Liver (tissue), 9 donors: ENCODE data around the gene HCN1. TPM values are rescaled to one million over a fixed set of nuclear protein-coding genes. Genes with fewer than 3 reads are reported as not detected.

Experiments
- DNase-seq: peaks from one replicate; pipeline ENCODE4 v3.0.0-alpha.2; 2017; ENCODE audit warnings: low spot score
- H3K27ac ChIP-seq, 2 donors: one replicate each; pipeline ENCODE4 v1.7.0; 2013; ENCODE audit warnings: inconsistent platforms in 2 of 2, low read length in 2 of 2, control low read depth in 1 of 2, low read depth in 1 of 2, mild to moderate bottlenecking in 1 of 2
- H3K27me3 ChIP-seq, 4 donors: one replicate each; pipeline versions ENCODE4 v1.6.1 to v1.7.0; 2013; ENCODE audit warnings: low read length in 3 of 4, inconsistent platforms in 1 of 4, mild to moderate bottlenecking in 1 of 4, moderate library complexity in 1 of 4; ENCODE audit not compliant: control insufficient read depth in 4 of 4, insufficient read depth in 4 of 4
- H3K36me3 ChIP-seq, 4 donors: one replicate each; pipeline versions ENCODE4 v1.6.1 to v1.7.0; 2013; ENCODE audit warnings: low read length in 3 of 4, mild to moderate bottlenecking in 3 of 4, low read depth in 1 of 4, moderate library complexity in 1 of 4; ENCODE audit not compliant: control insufficient read depth in 4 of 4, insufficient read depth in 3 of 4
- H3K4me1 ChIP-seq, 4 donors: one replicate each; pipeline versions ENCODE4 v1.6.1 to v1.7.0; 2013; ENCODE audit warnings: low read length in 3 of 4, mild to moderate bottlenecking in 3 of 4, moderate library complexity in 1 of 4; ENCODE audit not compliant: control insufficient read depth in 4 of 4, insufficient read depth in 4 of 4
- H3K4me3 ChIP-seq, 3 donors: one replicate each; pipeline versions ENCODE4 v1.6.1 to v1.7.0; 2013; ENCODE audit warnings: low read length in 3 of 3, control low read depth in 1 of 3, low read depth in 1 of 3, mild to moderate bottlenecking in 1 of 3
- H3K9ac ChIP-seq, 2 donors: one replicate each; pipeline ENCODE4 v1.7.0; 2013; ENCODE audit warnings: low read length in 2 of 2, mild to moderate bottlenecking in 2 of 2, moderate library complexity in 2 of 2, control low read depth in 1 of 2, low read depth in 1 of 2
- H3K9me3 ChIP-seq, 4 donors: one replicate each; pipeline versions ENCODE4 v1.6.1 to v1.7.0; 2013; ENCODE audit warnings: low read length in 3 of 4; ENCODE audit not compliant: control insufficient read depth in 4 of 4
- EGR1 ChIP-seq, 2 donors: IDR thresholded peaks; 2 replicates each; pipeline ENCODE4 v1.6.1; 2016 to 2018; ENCODE audit warnings: antibody characterized with exemption in 2 of 2, low read depth in 2 of 2
- FOXA2 ChIP-seq: IDR thresholded peaks from 2 replicates; pipeline ENCODE4 v1.6.1; 2016; ENCODE audit warnings: antibody characterized with exemption
- GABPA ChIP-seq, 2 donors: IDR thresholded peaks in 1 of 2; conservative IDR thresholded peaks in 1 of 2; 2 replicates each; pipeline ENCODE4 v1.6.1; 2016; ENCODE audit warnings: antibody characterized with exemption in 2 of 2, mild to moderate bottlenecking in 1 of 2, moderate library complexity in 1 of 2
- JUND ChIP-seq, 2 donors: IDR thresholded peaks; 2 replicates each; pipeline ENCODE4 v1.6.1; 2016; ENCODE audit warnings: antibody characterized with exemption in 2 of 2
- RAD21 ChIP-seq, 2 donors: IDR thresholded peaks; 2 replicates each; pipeline ENCODE4 v1.6.1; 2016; ENCODE audit warnings: antibody characterized with exemption in 2 of 2, mild to moderate bottlenecking in 2 of 2
- RXRA ChIP-seq, 2 donors: IDR thresholded peaks; 2 replicates each; pipeline ENCODE4 v1.6.1; 2017 to 2018; ENCODE audit warnings: antibody characterized with exemption in 2 of 2, mild to moderate bottlenecking in 1 of 2
- TAF1 ChIP-seq: conservative IDR thresholded peaks from 2 replicates; pipeline ENCODE4 v1.6.1; 2016; ENCODE audit warnings: antibody characterized with exemption, mild to moderate bottlenecking
- YY1 ChIP-seq: IDR thresholded peaks from 2 replicates; pipeline ENCODE4 v1.6.1; 2016; ENCODE audit warnings: antibody characterized with exemption, mild to moderate bottlenecking
- WGBS: extraction: QIAGEN DNeasy Blood & Tissue Kit; methylation state at CpG from one replicate; pipeline ENCODE4 v1.1.7; 2013; 5-methylcytosine and 5-hydroxymethylcytosine counted together
- polyA plus RNA-seq, 2 donors: library from polyadenylated mRNA; stranded (reverse) in 1 of 2; unstranded in 1 of 2; fragments of 200-250 nt in 1 of 2; fragments of >200 nt in 1 of 2; fragmentation: Nextera tagmentation in 1 of 2; extraction: Ambion mirVana in 1 of 2; gene quantifications; one replicate each; pipeline versions ENCODE4 v1.2.1 to v1.2.3, GENCODE V29; 2013 to 2015
- total RNA-seq, 2 donors: library from RNA; depleted of rRNA; stranded (reverse); fragments of >200 nt; gene quantifications; one replicate each; pipeline ENCODE4 v1.2.3, GENCODE V29; 2014
- TF ChIP-seq, protein P1 (sequence below): IDR thresholded peaks from 2 replicates; pipeline ENCODE4 v1.6.1; 2016; ENCODE audit warnings: antibody characterized with exemption, mild to moderate bottlenecking
- TF ChIP-seq, protein P2 (sequence below): IDR thresholded peaks from 2 replicates; pipeline ENCODE4 v1.6.1; 2016; ENCODE audit warnings: antibody characterized with exemption
- TF ChIP-seq, protein P3 (sequence below): fragments of 150-350 bp; IDR thresholded peaks from 2 replicates; pipeline ENCODE4 v1.5.1; 2017; ENCODE audit warnings: improper control_type of control experiment, low read depth, low read length; ENCODE audit not compliant: missing input control
- TF ChIP-seq, protein P4 (sequence below): IDR thresholded peaks from 2 replicates; pipeline ENCODE4 v1.6.1; 2016; ENCODE audit warnings: antibody characterized with exemption
- donor health status: healthy.
- donor health status: healthy.
- donor health status: healthy.
- donor health status: healthy.
- donor health status: healthy.

The HCN1 gene
- total and polyA plus RNA-seq, 4 donors = under 0.01 TPM; not detected in 3

DNA sequence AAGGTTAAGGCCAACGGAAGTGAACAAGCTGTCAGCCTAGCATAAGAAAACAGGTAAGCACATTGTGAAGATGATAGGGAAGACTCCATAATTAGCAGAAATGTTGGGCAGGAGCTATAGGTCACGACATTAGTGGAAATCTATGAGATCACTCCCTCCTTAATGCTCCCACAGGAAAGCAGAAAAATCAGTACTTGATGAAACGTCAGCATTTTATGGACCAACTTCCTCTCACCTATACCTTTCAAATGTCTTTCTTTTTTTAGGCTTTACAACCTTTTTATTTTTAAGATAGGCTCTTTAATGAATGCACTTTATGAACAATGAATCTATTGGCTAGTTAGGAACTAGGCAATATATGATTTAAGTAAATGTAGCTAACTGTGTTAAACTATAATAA is 29.4 kb upstream of the HCN1 start:
- Histone ChIP-seq H3K9me3 (no peaks in the 10 kb centered on the region), H3K27me3 (no peaks in the 10 kb centered on the region), H3K4me3 (no peak overlapping the region), H3K27ac (no peak overlapping the region), H3K9ac (no peak overlapping the region), H3K4me1 (no peaks in the 10 kb centered on the region), H3K36me3 (no peaks in the 10 kb centered on the region)
- no peak for DNase-seq
- no peak for TF ChIP-seq FOXA2
- TF ChIP-seq, protein P1, sequence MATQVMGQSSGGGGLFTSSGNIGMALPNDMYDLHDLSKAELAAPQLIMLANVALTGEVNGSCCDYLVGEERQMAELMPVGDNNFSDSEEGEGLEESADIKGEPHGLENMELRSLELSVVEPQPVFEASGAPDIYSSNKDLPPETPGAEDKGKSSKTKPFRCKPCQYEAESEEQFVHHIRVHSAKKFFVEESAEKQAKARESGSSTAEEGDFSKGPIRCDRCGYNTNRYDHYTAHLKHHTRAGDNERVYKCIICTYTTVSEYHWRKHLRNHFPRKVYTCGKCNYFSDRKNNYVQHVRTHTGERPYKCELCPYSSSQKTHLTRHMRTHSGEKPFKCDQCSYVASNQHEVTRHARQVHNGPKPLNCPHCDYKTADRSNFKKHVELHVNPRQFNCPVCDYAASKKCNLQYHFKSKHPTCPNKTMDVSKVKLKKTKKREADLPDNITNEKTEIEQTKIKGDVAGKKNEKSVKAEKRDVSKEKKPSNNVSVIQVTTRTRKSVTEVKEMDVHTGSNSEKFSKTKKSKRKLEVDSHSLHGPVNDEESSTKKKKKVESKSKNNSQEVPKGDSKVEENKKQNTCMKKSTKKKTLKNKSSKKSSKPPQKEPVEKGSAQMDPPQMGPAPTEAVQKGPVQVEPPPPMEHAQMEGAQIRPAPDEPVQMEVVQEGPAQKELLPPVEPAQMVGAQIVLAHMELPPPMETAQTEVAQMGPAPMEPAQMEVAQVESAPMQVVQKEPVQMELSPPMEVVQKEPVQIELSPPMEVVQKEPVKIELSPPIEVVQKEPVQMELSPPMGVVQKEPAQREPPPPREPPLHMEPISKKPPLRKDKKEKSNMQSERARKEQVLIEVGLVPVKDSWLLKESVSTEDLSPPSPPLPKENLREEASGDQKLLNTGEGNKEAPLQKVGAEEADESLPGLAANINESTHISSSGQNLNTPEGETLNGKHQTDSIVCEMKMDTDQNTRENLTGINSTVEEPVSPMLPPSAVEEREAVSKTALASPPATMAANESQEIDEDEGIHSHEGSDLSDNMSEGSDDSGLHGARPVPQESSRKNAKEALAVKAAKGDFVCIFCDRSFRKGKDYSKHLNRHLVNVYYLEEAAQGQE = no peak
- TF ChIP-seq JUND (IDR thresholded peaks at IDR 0.05) = no peak
- TF ChIP-seq, protein P2, sequence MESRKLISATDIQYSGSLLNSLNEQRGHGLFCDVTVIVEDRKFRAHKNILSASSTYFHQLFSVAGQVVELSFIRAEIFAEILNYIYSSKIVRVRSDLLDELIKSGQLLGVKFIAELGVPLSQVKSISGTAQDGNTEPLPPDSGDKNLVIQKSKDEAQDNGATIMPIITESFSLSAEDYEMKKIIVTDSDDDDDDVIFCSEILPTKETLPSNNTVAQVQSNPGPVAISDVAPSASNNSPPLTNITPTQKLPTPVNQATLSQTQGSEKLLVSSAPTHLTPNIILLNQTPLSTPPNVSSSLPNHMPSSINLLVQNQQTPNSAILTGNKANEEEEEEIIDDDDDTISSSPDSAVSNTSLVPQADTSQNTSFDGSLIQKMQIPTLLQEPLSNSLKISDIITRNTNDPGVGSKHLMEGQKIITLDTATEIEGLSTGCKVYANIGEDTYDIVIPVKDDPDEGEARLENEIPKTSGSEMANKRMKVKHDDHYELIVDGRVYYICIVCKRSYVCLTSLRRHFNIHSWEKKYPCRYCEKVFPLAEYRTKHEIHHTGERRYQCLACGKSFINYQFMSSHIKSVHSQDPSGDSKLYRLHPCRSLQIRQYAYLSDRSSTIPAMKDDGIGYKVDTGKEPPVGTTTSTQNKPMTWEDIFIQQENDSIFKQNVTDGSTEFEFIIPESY = no peak
- TF ChIP-seq RXRA (IDR thresholded peaks at IDR 0.05) = no peak
- no peak for TF ChIP-seq EGR1 (IDR thresholded peaks at IDR 0.05; ENCODE audit: low read depth in 2 of 2)
- no peak for TF ChIP-seq RAD21 (IDR thresholded peaks at IDR 0.05)
- no peak for TF ChIP-seq TAF1
- TF ChIP-seq, protein P3, sequence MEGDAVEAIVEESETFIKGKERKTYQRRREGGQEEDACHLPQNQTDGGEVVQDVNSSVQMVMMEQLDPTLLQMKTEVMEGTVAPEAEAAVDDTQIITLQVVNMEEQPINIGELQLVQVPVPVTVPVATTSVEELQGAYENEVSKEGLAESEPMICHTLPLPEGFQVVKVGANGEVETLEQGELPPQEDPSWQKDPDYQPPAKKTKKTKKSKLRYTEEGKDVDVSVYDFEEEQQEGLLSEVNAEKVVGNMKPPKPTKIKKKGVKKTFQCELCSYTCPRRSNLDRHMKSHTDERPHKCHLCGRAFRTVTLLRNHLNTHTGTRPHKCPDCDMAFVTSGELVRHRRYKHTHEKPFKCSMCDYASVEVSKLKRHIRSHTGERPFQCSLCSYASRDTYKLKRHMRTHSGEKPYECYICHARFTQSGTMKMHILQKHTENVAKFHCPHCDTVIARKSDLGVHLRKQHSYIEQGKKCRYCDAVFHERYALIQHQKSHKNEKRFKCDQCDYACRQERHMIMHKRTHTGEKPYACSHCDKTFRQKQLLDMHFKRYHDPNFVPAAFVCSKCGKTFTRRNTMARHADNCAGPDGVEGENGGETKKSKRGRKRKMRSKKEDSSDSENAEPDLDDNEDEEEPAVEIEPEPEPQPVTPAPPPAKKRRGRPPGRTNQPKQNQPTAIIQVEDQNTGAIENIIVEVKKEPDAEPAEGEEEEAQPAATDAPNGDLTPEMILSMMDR = no peak
- TF ChIP-seq GABPA (IDR thresholded peaks at IDR 0.05 in 1 of 2, conservative IDR thresholded peaks at IDR 0.05 in 1 of 2) = no peak
- no peak for TF ChIP-seq YY1
- 52% methylated on average over 3 of the region's 3 CpGs for WGBS

DNA sequence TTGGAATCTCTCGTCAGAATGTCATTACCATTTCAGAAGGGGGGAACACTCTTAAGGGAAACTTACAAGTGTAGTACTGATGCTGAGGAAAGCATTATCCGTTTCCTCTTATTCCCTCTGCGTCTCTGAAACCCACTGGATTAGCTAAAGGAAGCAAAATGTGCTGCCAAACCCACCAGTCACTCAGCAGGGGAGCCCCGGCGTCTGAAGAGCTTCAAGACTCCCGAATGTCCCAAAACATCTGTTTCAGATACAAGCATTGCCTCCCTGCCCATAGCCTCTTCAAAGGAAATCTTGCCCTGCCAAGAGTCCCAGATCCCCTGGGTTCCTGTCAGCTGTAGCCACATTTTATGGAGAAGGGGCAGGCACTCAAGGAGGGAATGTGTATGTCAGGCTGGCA is 1.0 kb upstream of the HCN1 start:
- Histone ChIP-seq H3K27me3 (peaks cover 3 to 11% (median 9%) of the 10 kb centered on the region in 4 donors), H3K9me3 (no peaks in the 10 kb centered on the region), H3K27ac (no peak overlapping the region), H3K4me1 (peaks cover 2 to 10% (median 8%) of the 10 kb centered on the region in 4 donors), H3K36me3 (no peaks in the 10 kb centered on the region), H3K9ac (no peak overlapping the region), H3K4me3 (no peak overlapping the region)
- WGBS = 55% methylated on average over 6 of the region's 6 CpGs
- no peak for DNase-seq
- TF ChIP-seq JUND (IDR thresholded peaks at IDR 0.05) = no peak
- TF ChIP-seq, protein P4, sequence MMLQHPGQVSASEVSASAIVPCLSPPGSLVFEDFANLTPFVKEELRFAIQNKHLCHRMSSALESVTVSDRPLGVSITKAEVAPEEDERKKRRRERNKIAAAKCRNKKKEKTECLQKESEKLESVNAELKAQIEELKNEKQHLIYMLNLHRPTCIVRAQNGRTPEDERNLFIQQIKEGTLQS = no peak
- TF ChIP-seq, protein P3 = no peak
- TF ChIP-seq, protein P2 = no peak
- TF ChIP-seq RAD21 (IDR thresholded peaks at IDR 0.05) = no peak
